Activated CD4-positive, alpha-beta T cell treated with anti-CD3 and anti-CD28 coated beads, Interleukin-2, Interleukin-4, amounts not matched to agents 100 ng/mL and 50 ng/mL, durations not matched to agents 16 hours and 8 hours (primary cell): ENCODE measurements around the gene B3GNT7.
"Not testable (repeated sequence)": the region's sequence is repeated elsewhere in the genome, so short reads cannot be mapped to it uniquely, and the experiment has no call there.

Experiments
- DNase-seq: peaks from one replicate; pipeline ENCODE4 v3.0.0-alpha.2; 2020; ENCODE audit warnings: low spot score

The B3GNT7 gene

DNA sequence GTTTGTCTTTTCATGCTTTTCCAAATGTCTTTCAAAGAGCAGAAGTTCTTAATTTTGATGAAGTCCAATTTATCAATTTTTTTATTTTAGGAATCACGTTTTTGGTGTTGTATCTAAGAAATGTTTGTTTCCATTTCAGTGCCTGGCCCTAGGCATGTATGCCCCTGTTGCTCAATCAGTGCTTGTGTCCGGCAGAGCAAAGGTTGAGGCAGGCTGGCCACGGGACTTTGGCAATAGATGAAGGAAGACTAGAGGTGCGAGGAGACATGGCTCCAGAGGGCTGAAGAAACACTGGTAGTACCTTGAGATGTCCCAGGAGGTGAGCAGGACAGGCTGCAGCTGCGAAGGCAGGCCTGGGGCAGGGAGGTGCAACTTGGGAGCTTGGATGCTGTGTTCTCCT is 10.1 kb upstream of the B3GNT7 start:
- no peak for DNase-seq

DNA sequence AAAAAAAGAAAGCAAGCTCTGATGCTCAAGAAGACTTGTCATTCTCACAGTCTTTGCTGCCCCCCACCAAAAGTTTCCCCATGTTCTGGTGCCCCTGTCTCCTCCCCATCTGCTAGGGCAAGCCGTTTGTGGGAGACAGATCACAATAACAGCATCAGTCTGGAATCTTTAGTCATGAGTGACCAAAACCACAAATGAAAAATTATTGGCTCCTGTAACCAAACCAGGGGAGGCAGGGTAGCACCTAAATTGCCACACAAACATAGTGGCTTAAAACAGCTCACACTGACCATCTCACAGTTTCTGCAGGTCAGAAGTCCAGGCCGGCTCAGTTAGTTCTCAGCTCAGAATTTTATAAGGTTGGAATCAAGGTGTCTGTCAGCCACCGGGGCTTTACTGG is 9.1 kb upstream of the B3GNT7 start:
- DNase-seq: no peak

DNA sequence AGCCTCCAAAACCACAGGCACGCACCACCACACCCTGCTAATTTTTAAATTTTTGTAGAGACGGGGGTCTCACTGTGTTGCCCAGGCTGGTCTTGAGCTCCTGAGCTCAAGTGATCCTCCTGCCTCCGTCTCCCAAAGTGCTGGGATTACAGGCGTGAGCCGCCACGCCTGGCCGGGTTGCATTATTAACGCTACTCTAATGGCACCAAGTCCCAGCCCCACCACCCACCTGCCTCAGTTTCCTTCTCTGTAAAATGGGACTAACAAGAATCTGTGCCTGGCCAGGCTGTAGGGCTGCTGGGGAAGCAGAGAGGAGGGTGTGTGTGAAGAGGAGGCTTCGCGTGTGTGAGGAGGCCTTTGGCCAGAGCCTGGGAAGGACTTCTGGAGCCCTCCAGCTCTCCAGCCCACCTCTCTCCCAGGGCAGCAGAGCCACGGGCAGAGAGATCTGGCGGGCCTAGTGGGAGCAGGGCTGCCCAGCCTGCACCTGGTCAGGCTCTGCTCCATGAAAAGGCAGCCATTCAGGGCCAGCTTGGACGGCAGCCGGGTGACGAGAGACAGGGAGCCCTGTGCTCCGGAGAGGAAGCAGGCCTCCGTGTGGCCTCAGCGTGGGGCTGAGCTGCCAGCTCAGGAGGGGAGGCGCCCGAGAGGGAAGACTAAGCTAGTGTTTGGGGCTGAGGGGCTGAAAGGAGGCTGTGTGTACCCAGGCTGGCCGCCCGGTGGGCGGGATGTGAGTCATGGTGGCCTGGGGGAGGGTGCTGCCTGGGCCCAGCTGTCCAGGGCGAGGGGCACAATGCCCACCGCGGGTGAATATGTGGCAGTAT is 7.4 kb upstream of the B3GNT7 start:
- DNase-seq: no peak

DNA sequence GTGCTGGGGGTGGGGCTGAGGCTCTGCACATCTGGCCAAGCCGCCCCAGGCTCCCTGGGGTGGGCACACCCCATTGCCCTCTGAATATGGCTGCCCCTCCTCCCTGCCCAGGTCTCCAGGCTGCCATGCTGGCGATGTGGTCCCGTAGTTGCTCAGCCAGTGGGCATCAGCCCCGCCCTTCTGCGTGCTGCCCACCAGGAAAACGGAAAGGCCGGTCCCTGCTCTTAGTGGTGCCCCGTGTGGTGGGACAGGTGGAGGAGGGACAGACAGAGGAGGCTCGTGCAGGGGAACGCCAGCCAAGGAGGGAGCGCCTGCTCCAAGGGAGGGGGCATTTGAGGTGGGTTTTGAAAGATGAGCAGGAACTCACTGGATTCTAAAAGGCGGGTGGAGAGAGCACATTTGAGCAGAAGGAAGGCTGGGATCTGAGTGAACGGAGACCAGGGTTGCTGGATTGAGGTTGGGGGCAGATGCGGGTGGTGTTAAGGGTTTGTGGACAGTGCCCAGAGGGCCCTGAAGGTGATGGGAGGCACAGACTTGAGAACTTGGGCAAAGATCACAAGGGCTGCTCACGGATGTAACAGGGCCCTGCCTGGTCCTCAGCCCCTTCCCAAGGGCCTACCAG is 6.7 kb upstream of the B3GNT7 start:
- no peak for DNase-seq

DNA sequence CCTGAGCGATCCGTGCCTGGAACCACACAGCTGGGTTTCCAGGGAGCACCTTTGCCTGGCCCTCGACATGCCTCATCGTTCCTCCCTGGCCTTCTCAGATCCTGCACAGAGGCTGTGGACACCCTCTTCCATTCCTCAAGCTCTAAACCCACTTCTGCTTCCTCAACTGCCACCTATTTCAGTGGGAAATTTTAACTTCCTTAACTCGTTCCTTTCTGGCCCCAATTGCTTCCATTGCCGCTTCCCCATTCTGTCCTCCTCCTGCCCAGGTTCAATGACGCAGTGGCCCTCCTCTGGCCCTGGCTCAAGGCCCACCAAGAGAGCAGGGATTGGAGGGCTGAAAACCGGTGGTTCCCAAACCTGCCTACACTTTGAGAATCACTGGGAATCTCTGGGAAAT is 4.8 kb upstream of the B3GNT7 start:
- DNase-seq: no peak

DNA sequence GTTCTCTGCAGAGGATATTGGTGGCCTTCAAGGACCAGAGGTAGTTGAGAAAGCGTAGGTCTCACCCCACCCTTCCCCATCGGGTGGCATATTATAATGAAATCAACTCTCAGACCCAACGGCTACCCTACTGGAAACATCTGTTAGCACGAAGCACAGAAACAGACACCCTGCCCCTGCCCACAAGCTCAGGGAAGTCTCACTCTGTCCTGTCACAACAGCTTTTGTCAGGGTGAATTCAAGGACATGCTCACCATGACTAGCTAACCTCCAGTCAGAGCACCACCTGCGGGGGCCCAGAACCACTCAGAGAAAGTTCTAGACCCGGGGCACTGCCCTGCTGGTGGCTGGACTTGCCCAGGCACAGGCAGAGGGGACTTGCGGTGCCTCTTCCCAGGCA is 3.5 kb upstream of the B3GNT7 start:
- DNase-seq: no peak

DNA sequence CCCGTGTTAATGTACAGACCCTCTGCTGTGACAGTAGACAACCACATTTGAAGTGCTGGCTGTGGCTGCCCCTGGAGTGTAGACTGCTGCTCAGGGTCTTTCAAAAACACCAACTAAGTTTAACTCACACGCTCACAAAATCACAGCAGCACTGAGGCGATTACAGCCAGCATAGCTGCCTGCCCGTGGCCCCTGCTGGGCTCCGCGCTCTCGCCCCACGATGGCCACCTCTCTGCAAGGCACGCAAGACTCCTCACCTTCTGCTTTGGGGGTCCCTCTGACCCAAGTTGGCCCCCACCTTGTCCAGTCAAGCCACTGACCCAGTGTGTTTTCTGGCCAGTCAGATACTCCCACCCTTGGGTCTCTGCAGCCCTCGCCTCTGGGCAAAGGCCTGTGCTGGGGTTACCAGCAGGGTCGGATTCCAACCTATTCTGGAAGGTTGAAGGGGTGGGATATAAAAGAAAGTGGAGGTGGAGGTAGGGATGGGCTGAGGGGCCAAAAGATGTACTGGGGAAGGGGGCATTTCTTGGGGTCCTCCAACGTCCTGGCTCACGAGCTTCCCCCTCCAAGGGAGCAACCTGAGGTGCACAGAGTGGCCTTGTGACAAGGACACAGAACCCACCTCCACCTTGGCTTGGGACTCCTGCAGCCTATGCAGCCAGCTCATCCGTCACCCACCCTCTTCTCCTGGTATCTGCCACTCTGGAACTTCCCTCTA is 2.9 kb upstream of the B3GNT7 start:
- DNase-seq: no peak

DNA sequence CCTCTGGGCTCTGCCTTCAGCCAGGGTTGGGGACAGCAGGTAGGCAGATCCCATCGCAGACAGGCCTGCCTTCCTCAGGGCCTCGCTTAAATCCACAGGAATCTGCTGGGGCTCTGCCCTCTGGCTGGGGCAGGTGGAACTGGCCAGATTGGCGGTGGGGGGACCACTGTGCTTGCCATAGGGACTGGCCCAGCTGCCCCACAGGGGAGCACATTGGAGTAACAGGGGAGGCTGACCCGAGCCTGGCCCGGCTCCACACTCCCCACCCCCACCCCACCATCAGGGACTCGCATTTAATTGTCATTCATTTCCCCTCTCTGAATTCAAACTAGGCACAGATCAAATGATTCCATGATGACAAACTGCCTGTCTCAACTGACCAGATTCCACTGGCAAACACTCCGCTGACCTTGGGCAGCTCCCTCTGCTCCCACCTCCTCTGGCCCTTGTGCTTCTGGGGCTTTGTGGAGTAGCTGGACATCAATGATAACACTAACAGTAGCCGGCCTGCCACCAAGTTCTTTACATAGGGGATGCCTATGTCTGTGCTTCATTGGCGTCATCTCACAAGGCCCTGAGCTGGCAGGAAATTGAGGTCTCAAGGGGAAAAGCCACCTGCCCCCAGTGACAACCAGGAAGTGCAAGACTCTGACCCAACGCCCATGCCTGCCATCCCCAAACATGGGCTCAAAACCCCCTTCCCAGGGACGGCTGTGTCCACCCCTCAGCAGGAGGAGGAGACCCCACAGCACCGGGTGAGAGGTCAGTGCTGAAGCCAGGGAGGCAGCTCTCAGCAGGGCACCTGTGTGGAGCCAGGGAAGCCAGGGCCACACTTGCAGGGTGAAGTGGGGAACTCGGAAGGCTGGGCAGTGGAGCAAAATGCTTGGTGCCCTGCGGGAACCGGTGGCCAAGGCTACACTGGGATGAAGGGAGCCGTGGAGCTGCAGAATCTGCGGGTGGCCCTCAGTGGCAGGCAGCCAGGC is 2.1 kb upstream of the B3GNT7 start:
- DNase-seq: peak; percentile 30

DNA sequence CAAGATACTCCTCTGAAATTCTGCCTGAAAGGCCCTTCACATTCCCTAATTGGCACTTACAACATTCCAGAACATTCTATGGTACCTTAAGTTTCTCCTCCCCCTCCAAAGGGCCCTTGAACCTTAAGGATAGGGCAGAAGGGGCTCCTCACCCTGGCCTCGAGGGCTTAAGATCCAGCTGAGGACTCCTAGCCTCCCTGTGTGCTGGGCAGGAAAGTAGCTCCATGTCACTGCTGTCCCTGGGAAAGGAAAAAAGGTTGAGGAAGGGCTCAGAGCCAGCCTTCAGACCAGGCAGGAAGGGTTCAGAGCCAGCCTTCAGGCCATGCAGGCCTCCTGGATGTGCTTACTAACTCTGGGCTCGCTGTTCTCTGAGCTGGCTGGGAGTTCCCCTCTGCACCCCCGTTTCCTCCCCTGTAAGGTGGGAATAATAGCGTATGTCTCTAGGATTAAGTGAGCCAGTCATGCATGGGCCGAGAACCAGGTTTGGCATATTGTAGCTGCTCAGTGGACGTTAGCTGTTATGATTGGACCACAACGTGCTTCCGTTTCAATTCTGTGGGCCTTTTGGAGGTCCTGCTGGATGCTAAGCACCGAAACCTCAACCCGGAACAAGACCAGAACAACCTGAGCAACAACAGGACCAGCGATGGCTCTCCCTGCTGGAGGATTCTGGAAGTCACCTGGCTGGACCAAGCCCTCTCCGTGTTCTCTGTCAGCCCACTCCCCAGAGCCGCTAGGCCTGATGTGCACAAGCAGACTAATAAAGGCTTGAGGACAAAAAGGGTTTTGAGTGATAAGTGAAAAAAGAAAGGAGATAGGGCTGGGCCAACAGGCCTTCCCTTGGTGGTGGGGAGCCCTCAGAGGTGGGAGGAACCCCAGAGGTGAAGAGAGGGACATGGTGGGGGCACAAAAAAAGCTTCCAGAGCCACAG is 1.0 kb upstream of the B3GNT7 start:
- no peak for DNase-seq

DNA sequence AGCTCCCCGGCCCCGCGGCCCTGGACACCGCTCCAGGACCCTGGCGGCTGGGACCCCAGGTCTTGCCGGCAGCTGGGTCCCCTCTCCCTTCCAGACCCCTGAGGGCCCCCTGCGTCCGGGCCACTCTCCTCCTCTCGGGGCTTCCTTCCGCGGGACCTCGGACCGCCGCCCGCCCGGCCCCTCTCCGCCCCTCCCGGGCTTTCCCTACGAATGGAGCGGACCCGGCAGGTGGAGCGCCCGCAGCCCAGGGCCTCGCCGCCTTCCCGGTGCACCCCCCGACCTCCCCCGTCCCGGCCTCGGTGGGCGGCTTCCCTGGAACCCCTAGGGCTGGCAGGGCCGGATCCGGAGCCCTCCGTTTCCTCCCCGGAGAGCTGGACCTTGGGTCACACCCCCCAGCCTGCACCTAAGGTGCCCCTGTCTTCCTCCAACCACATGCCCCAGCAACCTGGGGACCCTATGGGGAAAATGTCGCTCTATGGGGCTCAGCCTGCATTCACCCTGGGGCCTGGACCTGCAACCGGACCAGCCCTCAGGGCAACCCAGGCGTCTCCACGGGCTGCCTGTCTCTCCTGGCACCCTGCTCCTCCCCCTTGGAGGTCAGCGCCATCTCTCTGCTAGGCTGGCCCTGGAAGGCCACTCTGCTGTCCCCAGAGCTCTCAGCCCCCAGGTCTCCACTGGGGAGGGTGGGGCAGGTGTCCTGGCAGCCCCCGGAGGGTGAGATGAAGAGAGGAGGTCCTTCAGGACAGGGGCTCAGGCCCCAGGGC is 730 bp downstream of the B3GNT7 start:
- no peak for DNase-seq

DNA sequence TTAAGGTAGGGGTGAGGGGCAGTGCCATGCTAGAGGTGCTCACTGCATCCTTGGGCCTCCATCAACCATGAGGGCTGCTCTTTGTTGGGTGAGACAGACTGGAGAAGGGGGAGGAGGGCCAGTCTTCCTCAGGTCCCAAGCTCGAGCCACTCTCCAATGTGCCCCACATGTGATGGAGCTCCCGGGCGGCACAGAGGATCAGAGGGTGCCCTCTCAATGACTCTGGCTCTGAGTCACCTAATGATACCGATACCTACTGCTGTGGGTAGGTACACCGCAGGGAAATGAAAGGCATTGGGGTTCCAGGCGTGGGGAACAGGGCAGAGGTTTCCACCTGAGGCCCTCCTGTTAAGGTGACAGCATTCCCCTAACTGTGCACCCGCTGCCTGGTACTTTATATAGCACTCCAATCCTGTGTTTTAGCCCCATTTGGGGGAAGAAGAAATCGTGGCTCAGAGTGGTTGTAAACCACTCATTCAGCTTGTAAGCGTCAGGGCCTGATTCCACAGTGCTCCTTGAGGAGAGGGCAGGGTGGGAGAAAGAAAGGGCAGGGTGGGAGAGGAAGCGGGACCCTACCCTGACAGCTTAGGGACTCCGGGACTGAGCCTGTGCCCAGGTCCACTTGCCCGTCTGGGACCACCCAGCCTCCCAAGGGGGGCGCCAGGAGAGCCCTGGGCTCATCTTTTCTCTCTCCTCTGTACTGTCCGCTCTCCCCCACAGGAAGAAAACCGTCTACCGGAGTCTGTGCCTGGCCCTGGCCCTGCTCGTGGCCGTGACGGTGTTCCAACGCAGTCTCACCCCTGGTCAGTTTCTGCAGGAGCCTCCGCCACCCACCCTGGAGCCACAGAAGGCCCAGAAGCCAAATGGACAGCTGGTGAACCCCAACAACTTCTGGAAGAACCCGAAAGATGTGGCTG is 1.8 kb downstream of the B3GNT7 start:
- peak; percentile 28 for DNase-seq

DNA sequence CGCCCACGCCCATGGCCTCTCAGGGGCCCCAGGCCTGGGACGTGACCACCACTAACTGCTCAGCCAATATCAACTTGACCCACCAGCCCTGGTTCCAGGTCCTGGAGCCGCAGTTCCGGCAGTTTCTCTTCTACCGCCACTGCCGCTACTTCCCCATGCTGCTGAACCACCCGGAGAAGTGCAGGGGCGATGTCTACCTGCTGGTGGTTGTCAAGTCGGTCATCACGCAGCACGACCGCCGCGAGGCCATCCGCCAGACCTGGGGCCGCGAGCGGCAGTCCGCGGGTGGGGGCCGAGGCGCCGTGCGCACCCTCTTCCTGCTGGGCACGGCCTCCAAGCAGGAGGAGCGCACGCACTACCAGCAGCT is 2.4 kb downstream of the B3GNT7 start:
- DNase-seq: no peak

DNA sequence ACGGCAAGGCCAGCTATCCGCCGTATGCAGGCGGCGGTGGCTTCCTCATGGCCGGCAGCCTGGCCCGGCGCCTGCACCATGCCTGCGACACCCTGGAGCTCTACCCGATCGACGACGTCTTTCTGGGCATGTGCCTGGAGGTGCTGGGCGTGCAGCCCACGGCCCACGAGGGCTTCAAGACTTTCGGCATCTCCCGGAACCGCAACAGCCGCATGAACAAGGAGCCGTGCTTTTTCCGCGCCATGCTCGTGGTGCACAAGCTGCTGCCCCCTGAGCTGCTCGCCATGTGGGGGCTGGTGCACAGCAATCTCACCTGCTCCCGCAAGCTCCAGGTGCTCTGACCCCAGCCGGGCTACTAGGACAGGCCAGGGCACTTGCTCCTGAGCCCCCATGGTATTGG is 3.1 kb downstream of the B3GNT7 start:
- DNase-seq: no peak

DNA sequence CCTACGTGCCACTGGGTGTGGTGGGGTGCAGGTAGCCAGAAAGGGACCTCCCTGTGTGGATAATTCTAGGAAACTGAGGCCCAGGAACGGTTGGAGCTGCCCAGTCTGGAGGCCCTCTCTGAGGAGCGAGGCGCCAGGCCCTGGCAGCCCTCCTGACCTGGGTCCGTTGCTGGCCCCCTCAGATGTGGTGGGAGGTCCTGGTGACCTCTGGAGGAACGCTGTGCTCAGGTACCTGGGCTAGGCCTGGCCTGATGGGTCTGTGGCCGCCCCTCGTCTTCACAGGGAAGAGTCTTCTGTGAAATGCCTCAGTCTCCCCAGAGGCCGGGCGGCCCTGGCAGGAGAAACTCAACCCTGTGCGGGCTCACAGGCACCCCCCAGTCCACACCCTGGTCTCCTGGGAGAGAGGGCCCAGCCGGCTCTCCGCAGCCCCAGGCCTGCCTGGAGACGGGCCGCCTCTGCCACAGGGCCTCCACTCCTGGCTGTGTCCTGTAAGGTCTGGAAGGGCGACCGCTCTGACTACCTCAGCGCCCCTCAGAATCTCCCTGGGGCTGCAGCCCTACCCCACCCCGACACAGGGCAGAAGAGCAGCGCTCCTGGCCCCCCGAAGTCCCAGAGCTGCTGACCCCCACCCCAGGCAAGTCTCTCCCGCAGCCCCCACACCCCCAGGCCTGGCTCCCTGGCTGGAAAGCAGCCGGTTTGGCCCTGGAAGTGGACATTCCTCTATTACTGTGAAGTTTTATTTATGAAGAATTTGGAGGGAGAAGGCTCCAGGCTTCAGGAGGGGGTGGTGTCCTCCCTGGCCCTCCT is 3.7 kb downstream of the B3GNT7 start:
- no peak for DNase-seq

DNA sequence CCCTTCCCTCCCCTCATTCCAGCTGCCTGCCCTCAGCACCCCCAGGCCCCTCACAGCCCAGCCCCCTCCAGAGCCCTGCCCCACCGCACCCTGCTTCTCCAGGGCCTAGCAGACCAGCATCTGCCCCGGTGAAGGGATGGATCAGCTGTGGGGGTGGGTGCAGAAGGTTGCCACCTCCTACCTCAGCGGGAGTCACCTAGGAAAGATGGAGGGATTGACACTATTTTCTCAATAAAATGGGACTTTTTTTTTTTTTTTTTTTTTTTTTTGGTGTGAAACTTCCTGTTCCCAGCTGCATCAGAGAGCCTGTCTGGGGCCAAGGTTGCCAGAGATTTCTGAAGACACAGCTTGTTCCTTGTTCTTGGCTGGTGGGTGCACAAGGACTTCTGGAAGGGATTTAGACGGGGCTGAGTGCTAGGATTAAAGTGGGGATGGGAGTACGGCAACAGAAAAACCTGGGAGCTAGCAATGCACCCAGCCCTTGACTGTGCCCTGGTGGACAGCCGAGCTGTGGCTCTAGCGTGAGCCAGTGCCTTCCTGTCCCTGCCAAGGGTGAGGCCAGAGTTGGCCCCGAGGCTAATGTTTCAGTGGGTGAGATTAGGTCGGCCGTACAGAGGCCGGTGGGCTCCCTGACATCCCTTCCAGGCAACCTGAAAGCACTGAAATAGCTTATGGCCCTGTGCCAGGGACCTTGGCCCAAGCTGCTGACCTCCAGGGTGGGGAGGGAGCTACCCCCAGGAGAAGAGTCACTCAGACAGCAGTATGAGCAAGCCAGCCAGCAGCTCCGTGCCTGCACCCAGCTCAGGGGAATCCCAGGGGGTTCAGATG is 4.6 kb downstream of the B3GNT7 start:
- DNase-seq: no peak

DNA sequence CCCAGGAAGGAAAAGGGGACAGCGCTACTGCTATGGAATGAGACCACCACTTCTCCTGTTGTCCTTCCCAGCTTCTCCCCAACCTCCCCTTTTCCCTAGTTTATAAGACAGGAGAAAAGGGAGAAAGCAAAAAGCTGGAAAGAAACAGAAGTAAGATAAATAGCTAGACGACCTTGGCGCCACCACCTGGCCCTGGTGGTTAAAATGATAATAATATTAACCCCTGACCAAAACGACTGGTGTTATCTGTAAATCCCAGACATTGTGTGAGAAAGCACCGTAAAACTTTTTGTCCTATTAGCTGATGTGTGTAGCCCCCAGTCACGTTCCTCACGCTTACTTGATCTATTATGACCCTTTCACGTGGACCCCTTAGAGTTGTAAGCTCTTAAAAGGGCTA is 5.2 kb downstream of the B3GNT7 start:
- DNase-seq: not testable (repeated sequence)

DNA sequence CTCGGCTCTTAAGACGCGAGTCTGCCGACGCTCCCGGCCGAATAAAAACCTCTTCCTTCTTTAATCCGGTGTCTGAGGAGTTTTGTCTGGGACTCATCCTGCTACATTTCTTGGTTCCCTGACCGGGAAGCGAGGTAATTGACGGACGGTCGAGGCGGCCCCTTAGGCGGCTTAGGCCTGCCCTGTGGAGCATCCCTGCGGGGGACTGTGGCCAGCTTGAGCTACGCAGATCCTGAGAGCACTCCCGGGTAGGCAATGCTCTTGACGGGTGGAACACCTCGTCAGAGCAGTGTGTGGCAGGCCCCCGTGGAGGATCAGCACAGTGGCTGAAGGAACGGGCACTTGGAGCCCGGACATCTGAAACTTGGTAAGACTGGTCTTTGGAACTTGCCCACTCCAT is 5.6 kb downstream of the B3GNT7 start:
- DNase-seq: not testable (repeated sequence)
